A549 treated with dexamethasone at 1 μM for 4 hours (cell line): ENCODE measurements around the gene RPS13. TPM values are rescaled to one million over a fixed set of nuclear protein-coding genes. Genes with fewer than 3 reads are reported as not detected.

Experiments
- total RNA-seq: library from RNA; stranded (reverse); fragments of 200-300 nt; extraction: Qiagen RNA extraction; gene quantifications from 5 replicates; pipeline ENCODE4 v1.2.3, GENCODE V29; 2022

RPS13 gene
- total RNA-seq, result 1,266 to 2,080 TPM (median 1,314 TPM) in 5 replicates

DNA sequence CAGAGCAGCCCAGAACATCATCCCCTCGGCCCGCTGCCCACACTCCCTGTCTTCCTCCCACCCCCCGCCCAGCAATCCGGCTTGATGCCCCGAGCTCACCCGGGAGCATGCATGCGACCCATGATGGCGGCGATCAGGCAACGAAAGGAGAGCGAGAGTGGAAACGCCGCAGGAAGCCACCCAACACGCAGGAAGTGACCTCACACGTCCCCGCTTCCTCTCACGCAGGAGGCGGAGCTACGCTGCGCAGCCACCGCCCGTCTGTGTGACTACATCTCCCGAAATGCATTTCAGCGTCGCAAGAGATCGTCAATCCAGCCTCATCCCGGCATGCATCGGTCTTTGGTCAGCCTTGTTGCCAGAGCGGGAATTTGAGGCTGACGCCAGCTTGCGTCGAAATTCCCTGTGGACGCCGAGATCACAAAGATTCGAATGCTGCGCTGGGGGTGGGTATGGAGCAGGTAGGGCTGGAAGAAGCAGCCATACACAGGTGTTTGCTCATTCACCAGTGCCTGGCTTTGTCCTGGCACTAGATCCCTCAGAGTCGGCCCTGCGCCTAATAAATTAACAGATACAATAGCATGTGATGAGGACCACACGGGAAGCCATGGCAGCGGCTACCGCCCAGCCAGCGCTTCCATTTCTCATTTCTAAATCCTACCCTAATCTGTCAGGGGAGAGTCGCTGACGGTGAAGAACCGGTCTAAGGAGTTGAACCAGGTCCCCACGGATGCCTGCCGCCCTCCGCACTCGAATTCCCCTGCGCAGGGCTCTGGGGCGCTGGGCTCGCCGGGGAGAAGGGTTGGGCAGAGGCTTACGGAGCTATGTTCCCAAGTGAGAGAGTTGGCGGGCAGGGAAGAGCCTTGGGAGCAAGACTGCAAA is at the start of gene RPS13:
Gene RPS13, minus strand, starts transcription at position 148 of the 882 bp plus-strand sequence. Its CDS starts 26 bp downstream, at position 122.

Other genes starting within 250 kb of the RPS13 start
- 51.3 to 73.3 TPM (median 66.1 TPM) in 5 replicates for gene PLEKHA7, start 63.3 kb downstream of the RPS13 start, total RNA-seq
- gene PIK3C2A, start 130.3 kb upstream of the RPS13 start, total RNA-seq, result 10.2 to 23.3 TPM (median 19.2 TPM) in 5 replicates
- 30.9 to 37.1 TPM (median 35.1 TPM) in 5 replicates for gene NUCB2, start 199.1 kb upstream of the RPS13 start, total RNA-seq